IMR-90 (cell line): ENCODE data around the gene SPATA2L.

Source experiments
- CTCF ChIP-seq: conservative IDR thresholded peaks from 2 replicates; pipeline ENCODE4 v1.5.1; 2012; ENCODE audit warnings: mild to moderate bottlenecking, low read depth, low read length, improper control_type of control experiment
- MAFK ChIP-seq: IDR thresholded peaks from 2 replicates; pipeline ENCODE4 v1.6.1; 2012; ENCODE audit warnings: low read depth, low read length, improper control_type of control experiment
- NFE2L2 ChIP-seq: fragments of 150-350 bp; IDR thresholded peaks from 2 replicates; pipeline ENCODE4 v1.6.1; 2016; ENCODE audit warnings: low read depth, mild to moderate bottlenecking, low read length
- POLR2A ChIP-seq: IDR thresholded peaks from 2 replicates; pipeline ENCODE4 v1.6.1; 2012; ENCODE audit warnings: mild to moderate bottlenecking, low read depth, low read length
- USF2 ChIP-seq: fragments of 150-350 bp; IDR thresholded peaks from 2 replicates; pipeline ENCODE4 v1.6.1; 2017; ENCODE audit warnings: mild to moderate bottlenecking, antibody characterized with exemption, low read length, low read depth

GRCh38 chr16:89658221-89658879 lies 43.2 kb downstream of the SPATA2L start:
- no peak for TF ChIP-seq CTCF
- no peak for TF ChIP-seq POLR2A
- no peak for TF ChIP-seq NFE2L2
- TF ChIP-seq USF2: no peak
- TF ChIP-seq MAFK: no peak
